GM12878 (cell line): ENCODE measurements around the gene NXN. TPM values are rescaled to one million over a fixed set of nuclear protein-coding genes. Genes with fewer than 3 reads are reported as not detected.
A peak's percentile ranks its signal among the peaks of the same experiment; 100 is the strongest.

Source experiments
- ATAC-seq: fragments of 200-7000 bp; cut with Tn5 transposase; 3 replicates; pipeline ENCODE4 v1.9.1; 2020; ENCODE audit warnings: mild to moderate bottlenecking, moderate library complexity
- BruUV-seq: library from RNA; stranded (reverse); fragments of 400-500 nt; replicated peaks from 2 replicates; lab custom pipeline; 2021; lab: Mats Ljungman, UMichigan
- CTCF ChIA-PET: fragments of 300-600 bp; sonication (Branson Sonifier 250); formaldehyde crosslinking; extraction: SDS; loops from one replicate; lab custom pipeline; 2021; ENCODE audit warnings: inconsistent platforms; lab: Yijun Ruan, JAX
- POLR2A ChIA-PET: fragments of 350-600 bp; formaldehyde crosslinking; extraction: SDS; loops from one replicate; lab custom pipeline; 2021; ENCODE audit warnings: inconsistent platforms; lab: Charles Lee
- RAD21 ChIA-PET: fragments of 300-600 bp; sonication (Branson Sonifier 250); formaldehyde crosslinking; loops from one replicate; lab custom pipeline; 2023; ENCODE audit warnings: antibody characterized with exemption; ENCODE audit not compliant: unreplicated experiment; lab: Charles Lee
- SMC1A ChIA-PET: fragments of 300-600 bp; sonication (Branson Sonifier 250); formaldehyde crosslinking; loops from one replicate; lab custom pipeline; 2023; ENCODE audit not compliant: unreplicated experiment, uncharacterized antibody; lab: Charles Lee
- DNase-seq: peaks from one replicate; pipeline ENCODE4 v3.0.0-alpha.2; 2011; ENCODE audit warnings: low read depth, low spot score
- FAIRE-seq: peaks from 3 replicates; lab custom pipeline; 2011; peaks lifted over from hg19 to GRCh38; lab: Jason Lieb, UNC
- H2AFZ ChIP-seq: 2 replicates; pipeline ENCODE4 v1.6.0; 2011; ENCODE audit warnings: low read depth, low read length, control low read depth; ENCODE audit not compliant: control insufficient read depth
- H3K27ac ChIP-seq: 2 replicates; pipeline ENCODE4 v1.5.1; 2011; ENCODE audit warnings: control low read depth; ENCODE audit not compliant: control insufficient read depth, insufficient read depth
- H3K27me3 ChIP-seq, 2 experiments: replicated peaks in 1 of 2; 2 replicates each; pipeline versions ENCODE4 v1.6.0 to v1.6.1; 2011; ENCODE audit warnings: low read length in 1 of 2; ENCODE audit not compliant: control insufficient read depth in 2 of 2, insufficient read depth in 2 of 2
- H3K36me3 ChIP-seq, 2 experiments: 2 replicates each; pipeline ENCODE4 v1.5.1; 2011; ENCODE audit warnings: low read length in 1 of 2; ENCODE audit not compliant: control insufficient read depth in 2 of 2, insufficient read depth in 2 of 2
- H3K4me1 ChIP-seq: 2 replicates; pipeline ENCODE4 v1.6.1; 2011; ENCODE audit warnings: mild to moderate bottlenecking, low read length, moderate library complexity, mixed read lengths; ENCODE audit not compliant: control insufficient read depth, insufficient read depth
- H3K4me2 ChIP-seq: 2 replicates; pipeline ENCODE4 v1.6.0; 2011; ENCODE audit warnings: control low read depth; ENCODE audit not compliant: control insufficient read depth, insufficient read depth
- H3K4me3 ChIP-seq: fragments of 200-600 bp; sonication (generic); 2 replicates; pipeline ENCODE4 v1.5.1; 2016
- H3K79me2 ChIP-seq: 2 replicates; pipeline ENCODE4 v1.6.0; 2011; ENCODE audit warnings: low read length; ENCODE audit not compliant: control insufficient read depth, insufficient read depth
- H3K9ac ChIP-seq: 2 replicates; pipeline ENCODE4 v1.8.0; 2011; ENCODE audit warnings: low read length, control low read depth, mixed read lengths; ENCODE audit not compliant: control insufficient read depth, insufficient read depth
- H3K9me3 ChIP-seq: replicated peaks from 3 replicates; pipeline ENCODE4 v1.5.1; 2011; ENCODE audit warnings: mild to moderate bottlenecking, low read length; ENCODE audit not compliant: control insufficient read depth, insufficient read depth
- H4K20me1 ChIP-seq: 2 replicates; pipeline ENCODE4 v1.6.0; 2011; ENCODE audit not compliant: control insufficient read depth, insufficient read depth
- CHD2 ChIP-seq: IDR thresholded peaks from 2 replicates; pipeline ENCODE4 v1.6.1; 2011; ENCODE audit warnings: low read depth, low read length, improper control_type of control experiment, borderline replicate concordance
- EED ChIP-seq: sonication (generic); IDR thresholded peaks from 2 replicates; pipeline ENCODE4 v1.6.1; 2016; ENCODE audit warnings: antibody characterized with exemption, low read depth
- EGR1 ChIP-seq, 2 experiments: IDR thresholded peaks; 1 replicate in 1 of 2; 2 replicates in 1 of 2; pipeline ENCODE4 v1.6.1; 2011 to 2012; ENCODE audit warnings: low read depth in 2 of 2, low read length in 2 of 2, borderline replicate concordance in 1 of 2, mild to moderate bottlenecking in 1 of 2, moderate library complexity in 1 of 2
- HCFC1 ChIP-seq: fragments of 150-350 bp; IDR thresholded peaks from 2 replicates; pipeline ENCODE4 v1.6.1; 2014; ENCODE audit warnings: low read length
- IKZF1 ChIP-seq: fragments of 450-650 bp; conservative IDR thresholded peaks from 2 replicates; pipeline ENCODE4 v1.6.1; 2017; ENCODE audit warnings: antibody characterized with exemption, mild to moderate bottlenecking
- KLF5 ChIP-seq: fragments of 450-650 bp; IDR thresholded peaks from 2 replicates; pipeline ENCODE4 v1.6.1; 2014; ENCODE audit warnings: mild to moderate bottlenecking; ENCODE audit not compliant: partially characterized antibody
- LARP7 ChIP-seq: fragments of 450-650 bp; IDR thresholded peaks from 2 replicates; pipeline ENCODE4 v1.6.1; 2017; ENCODE audit warnings: mild to moderate bottlenecking
- MEF2A ChIP-seq: IDR thresholded peaks from 2 replicates; pipeline ENCODE4 v1.6.1; 2011; ENCODE audit warnings: low read depth, mild to moderate bottlenecking, low read length, moderate library complexity; ENCODE audit not compliant: insufficient read depth
- NR2C1 ChIP-seq: fragments of 450-650 bp; IDR thresholded peaks from 2 replicates; pipeline ENCODE4 v1.6.1; 2017; ENCODE audit warnings: antibody characterized with exemption, mild to moderate bottlenecking, moderate library complexity
- NRF1 ChIP-seq: conservative IDR thresholded peaks from 2 replicates; pipeline ENCODE4 v1.6.1; 2011; ENCODE audit warnings: mild to moderate bottlenecking, low read depth, low read length, improper control_type of control experiment
- POLR2AphosphoS5 ChIP-seq: IDR thresholded peaks from 2 replicates; pipeline ENCODE4 v1.6.1; 2011; ENCODE audit warnings: mild to moderate bottlenecking, low read length, inconsistent platforms
- RAD21 ChIP-seq: IDR thresholded peaks from 2 replicates; pipeline ENCODE4 v1.6.1; 2011; ENCODE audit warnings: mild to moderate bottlenecking, low read depth, low read length, moderate library complexity; ENCODE audit not compliant: insufficient read depth
- SIN3A ChIP-seq: IDR thresholded peaks from 2 replicates; pipeline ENCODE4 v1.6.1; 2012; ENCODE audit warnings: low read depth, low read length, improper control_type of control experiment
- SMAD5 ChIP-seq: IDR thresholded peaks from 2 replicates; pipeline ENCODE4 v1.6.1; 2016; ENCODE audit warnings: antibody characterized with exemption, low read depth
- SMC3 ChIP-seq: IDR thresholded peaks from 2 replicates; pipeline ENCODE4 v1.6.1; 2011; ENCODE audit warnings: low read length, improper control_type of control experiment, borderline replicate concordance
- TCF3 ChIP-seq: IDR thresholded peaks from 2 replicates; pipeline ENCODE4 v1.6.1; 2012; ENCODE audit warnings: low read depth, mild to moderate bottlenecking, low read length, borderline replicate concordance; ENCODE audit not compliant: insufficient read depth
- ZNF622 ChIP-seq: fragments of 450-650 bp; IDR thresholded peaks from 2 replicates; pipeline ENCODE4 v1.6.1; 2017; ENCODE audit warnings: mild to moderate bottlenecking, inconsistent platforms
- WGBS: methylation state at CpG from one replicate; pipeline ENCODE4 v1.1.6; 2016; ENCODE audit warnings: low lambda C conversion rate; ENCODE audit not compliant: insufficient replicate concordance, insufficient coverage; ENCODE audit errors: missing lambda C conversion rate; 5-methylcytosine and 5-hydroxymethylcytosine counted together
- in situ Hi-C: fragments of 300-500 bp; cut with MboI; formaldehyde crosslinking; loops from 9 replicates; pipeline ENCODE4 v1.14.3; 2018; ENCODE audit warnings: mixed read lengths
- intact Hi-C: fragments of 100-400 bp; cut with micrococcal nuclease; formaldehyde crosslinking; loops from one replicate; pipeline ENCODE4 v1.14.2; 2022; ENCODE audit not compliant: unreplicated experiment
- polyA plus RNA-seq, 11 experiments: library from polyadenylated mRNA; depleted of rRNA in 4 of 11; unstranded in 6 of 11; stranded (reverse) in 5 of 11; fragments of >200 nt; fragmentation: Nextera tagmentation in 4 of 11; fragmentation: Illumina TruSeq in 1 of 11; extraction: Ambion mirVana in 4 of 11; extraction: Trizol in 1 of 11; gene quantifications; 1 replicate in 1 of 11; 2 replicates in 10 of 11; pipeline versions ENCODE4 v1.2.1 to v1.2.3, GENCODE V29; 2011 to 2016; ENCODE audit warnings: inconsistent platforms in 2 of 11, missing spikeins in 2 of 11, low read depth in 1 of 11
- total RNA-seq, 4 experiments: library from RNA; depleted of rRNA in 3 of 4; stranded (reverse); fragments of >200 nt in 3 of 4; fragmentation: Illumina TruSeq in 1 of 4; extraction: Trizol in 1 of 4; gene quantifications; 2 replicates each; pipeline versions ENCODE4 v1.2.1 to v1.2.3, GENCODE V29; 2013 to 2021
- TF ChIP-seq, protein P1 (sequence below): fragments of 450-650 bp; IDR thresholded peaks from 2 replicates; pipeline ENCODE4 v1.6.1; 2016; ENCODE audit warnings: mild to moderate bottlenecking
- TF ChIP-seq, protein P2 (sequence below), 3 experiments: IDR thresholded peaks in 2 of 3; conservative IDR thresholded peaks in 1 of 3; 2 replicates each; pipeline ENCODE4 v1.5.1; 2011; ENCODE audit warnings: low read depth in 3 of 3, low read length in 3 of 3, mild to moderate bottlenecking in 3 of 3, control low read depth in 2 of 3, moderate library complexity in 2 of 3, inconsistent platforms in 1 of 3, mixed read lengths in 1 of 3; ENCODE audit not compliant: control insufficient read depth in 2 of 3, insufficient read depth in 1 of 3; ENCODE audit errors: extremely low read depth in 1 of 3

The NXN gene
- total and polyA plus RNA-seq, 10 of the 15 experiments (the other 5 are each of a cell fraction or from before 2014, with no cell fraction given): 0.04 to 1.2 (median 0.30) TPM

DNA sequence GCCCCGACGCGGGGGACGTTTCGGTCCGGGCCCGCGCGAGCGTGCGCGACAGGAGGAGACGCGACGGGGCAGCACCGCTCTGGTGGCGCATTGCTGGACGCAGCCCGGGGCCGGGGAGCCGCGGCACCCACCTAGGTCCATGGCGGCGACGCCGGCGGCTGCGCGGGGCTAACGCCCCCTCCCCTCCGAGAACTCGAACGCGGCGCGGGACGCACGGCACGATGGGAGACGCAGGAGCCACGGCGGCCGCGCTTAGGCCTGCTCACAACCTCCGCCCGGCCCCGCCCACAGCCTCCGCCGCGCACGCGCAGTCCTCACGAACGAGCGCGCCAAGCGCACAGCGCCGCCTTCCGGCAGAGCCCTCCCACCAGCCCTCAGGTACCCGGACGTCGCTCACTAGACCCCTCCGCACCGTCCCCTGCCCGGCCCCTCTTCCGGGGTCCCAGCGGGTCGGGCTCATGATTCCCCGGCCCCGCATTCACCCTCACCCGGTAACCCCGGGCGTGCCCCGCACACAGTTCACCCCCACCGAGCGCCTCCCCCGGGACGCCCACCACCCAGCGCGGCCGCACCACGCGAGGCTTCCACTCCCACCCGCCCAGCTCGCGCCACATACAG is 227.5 kb downstream of the NXN start, which contains the start of gene GEMIN4:
GEMIN4 (minus strand) TSS at position 263 of the 618 bp plus-strand sequence; CDS start at position 141, 122 bp downstream.
- Histone ChIP-seq H3K4me3 (peak within 1 kb of the TSS; percentile 98), H3K36me3 (peaks cover 9 to 15% of the 10 kb centered on the region in 2 experiments; a peak in 3 of 4 replicates), H3K27me3 (no peaks in the 10 kb centered on the region), H3K79me2 (peaks cover 39% of the 10 kb centered on the region), H3K9ac (peak within 1 kb of the TSS; percentile 91), H2AFZ (peak within 1 kb of the TSS; percentile 82), H3K4me1 (peaks cover 4% of the 10 kb centered on the region; the same call in 1 of the 2 replicates), H3K4me2 (peak within 1 kb of the TSS; percentile 99), H3K9me3 (peaks cover 3% of the 10 kb centered on the region; the same call in 1 of the 3 replicates), H4K20me1 (no peaks in the 10 kb centered on the region), H3K27ac (peak within 1 kb of the TSS; percentile 89)
- POLR2A ChIA-PET: interaction anchor here (0.9 to 1.2 kb wide), 4 partner anchors 21 to 37 kb away, joined by 4 to 9 read pairs (median 7); partner anchors contain the start of genes GLOD4, MRM3 and VPS53
- 1% methylated on average over 65 of the region's 87 CpGs for WGBS
- CTCF ChIA-PET: interaction anchor here (0.8 to 1.8 kb wide), 11 partner anchors 16 to 340 kb away, joined by 3 to 7 read pairs (median 5); partner anchors contain the start of genes GLOD4 and MRM3
- ATAC-seq (peak; percentile 93), DNase-seq (peak; percentile 82), FAIRE-seq (no peak)
- BruUV-seq: no TSS peak
- RAD21 ChIA-PET: interaction anchor here (0.7 to 1.5 kb wide), 5 partner anchors 37 to 340 kb away, joined by 3 to 6 read pairs (median 5); partner anchors contain the start of genes TIMM22 and VPS53
- SMC1A ChIA-PET: interaction anchor here (1.1 to 1.4 kb wide), 3 partner anchors 10 to 340 kb away, joined by 3 to 5 read pairs (median 4); no protein-coding TSS in a partner anchor
- intact Hi-C loops (no loop called here), in situ Hi-C loops (no loop called here)
- TF ChIP-seq RAD21: peak; percentile 40
- 0 out of 2 replicates have a peak, but pooled peaks have one; percentile 55 for TF ChIP-seq TCF3
- TF ChIP-seq KLF5: peak; percentile 49
- TF ChIP-seq NRF1: peak; percentile 65
- TF ChIP-seq EED: 0 out of 2 replicates have a peak, but pooled peaks have one; percentile 6
- peak; percentile 76 for TF ChIP-seq LARP7
- TF ChIP-seq, protein P1, sequence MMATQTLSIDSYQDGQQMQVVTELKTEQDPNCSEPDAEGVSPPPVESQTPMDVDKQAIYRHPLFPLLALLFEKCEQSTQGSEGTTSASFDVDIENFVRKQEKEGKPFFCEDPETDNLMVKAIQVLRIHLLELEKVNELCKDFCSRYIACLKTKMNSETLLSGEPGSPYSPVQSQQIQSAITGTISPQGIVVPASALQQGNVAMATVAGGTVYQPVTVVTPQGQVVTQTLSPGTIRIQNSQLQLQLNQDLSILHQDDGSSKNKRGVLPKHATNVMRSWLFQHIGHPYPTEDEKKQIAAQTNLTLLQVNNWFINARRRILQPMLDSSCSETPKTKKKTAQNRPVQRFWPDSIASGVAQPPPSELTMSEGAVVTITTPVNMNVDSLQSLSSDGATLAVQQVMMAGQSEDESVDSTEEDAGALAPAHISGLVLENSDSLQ: peak; percentile 78
- peak; percentile 6; the same call in 1 of the 2 replicates for TF ChIP-seq CHD2
- TF ChIP-seq IKZF1: peak; percentile 94
- TF ChIP-seq SIN3A: 0 out of 2 replicates have a peak, but pooled peaks have one; percentile 36
- no peak for TF ChIP-seq MEF2A
- TF ChIP-seq ZNF622: no peak
- TF ChIP-seq SMC3: peak; percentile 50; the same call in 1 of the 2 replicates
- TF ChIP-seq HCFC1: peak; percentile 34; the same call in 1 of the 2 replicates
- peak; percentile 86; the same call in 1 of the 2 replicates for TF ChIP-seq POLR2AphosphoS5
- TF ChIP-seq EGR1 (IDR thresholded peaks at IDR 0.05; ENCODE audit: borderline replicate concordance in 1 of 2, low read depth in 2 of 2, low read length in 2 of 2): peak; percentile 24 to 43; a peak in 2 of 3 replicates
- TF ChIP-seq, protein P2, sequence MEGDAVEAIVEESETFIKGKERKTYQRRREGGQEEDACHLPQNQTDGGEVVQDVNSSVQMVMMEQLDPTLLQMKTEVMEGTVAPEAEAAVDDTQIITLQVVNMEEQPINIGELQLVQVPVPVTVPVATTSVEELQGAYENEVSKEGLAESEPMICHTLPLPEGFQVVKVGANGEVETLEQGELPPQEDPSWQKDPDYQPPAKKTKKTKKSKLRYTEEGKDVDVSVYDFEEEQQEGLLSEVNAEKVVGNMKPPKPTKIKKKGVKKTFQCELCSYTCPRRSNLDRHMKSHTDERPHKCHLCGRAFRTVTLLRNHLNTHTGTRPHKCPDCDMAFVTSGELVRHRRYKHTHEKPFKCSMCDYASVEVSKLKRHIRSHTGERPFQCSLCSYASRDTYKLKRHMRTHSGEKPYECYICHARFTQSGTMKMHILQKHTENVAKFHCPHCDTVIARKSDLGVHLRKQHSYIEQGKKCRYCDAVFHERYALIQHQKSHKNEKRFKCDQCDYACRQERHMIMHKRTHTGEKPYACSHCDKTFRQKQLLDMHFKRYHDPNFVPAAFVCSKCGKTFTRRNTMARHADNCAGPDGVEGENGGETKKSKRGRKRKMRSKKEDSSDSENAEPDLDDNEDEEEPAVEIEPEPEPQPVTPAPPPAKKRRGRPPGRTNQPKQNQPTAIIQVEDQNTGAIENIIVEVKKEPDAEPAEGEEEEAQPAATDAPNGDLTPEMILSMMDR (IDR thresholded peaks at IDR 0.05 in 2 of 3, conservative IDR thresholded peaks at IDR 0.05 in 1 of 3; ENCODE audit: control insufficient read depth in 2 of 3, extremely low read depth in 1 of 3, insufficient read depth in 1 of 3, low read depth in 3 of 3, low read length in 3 of 3): peak; percentile 94 to 98 (median 97); a peak in 5 of 6 replicates
- TF ChIP-seq NR2C1: peak; percentile 37; the same call in 1 of the 2 replicates
- TF ChIP-seq SMAD5: 0 out of 2 replicates have a peak, but pooled peaks have one; percentile 44
